GM12878 (cell line): ENCODE measurements around the gene HMGN1. TPM values are rescaled to one million over a fixed set of nuclear protein-coding genes. Genes with fewer than 3 reads are reported as not detected.

Experiments
- ATAC-seq: fragments of 200-7000 bp; cut with Tn5 transposase; 3 replicates; pipeline ENCODE4 v1.9.1; 2020; ENCODE audit warnings: mild to moderate bottlenecking, moderate library complexity
- Bru-seq: library from RNA; stranded (reverse); fragments of 400-500 nt; gene quantifications from one replicate; lab custom pipeline; 2021; lab: Mats Ljungman, UMichigan
- BruChase-seq, 2 experiments: library from RNA; stranded (reverse); fragments of 400-500 nt; gene quantifications; one replicate each; lab custom pipeline; 2021; lab: Mats Ljungman, UMichigan
- BruUV-seq: library from RNA; stranded (reverse); fragments of 400-500 nt; replicated peaks from 2 replicates; lab custom pipeline; 2021; lab: Mats Ljungman, UMichigan
- CTCF ChIA-PET: fragments of 300-600 bp; sonication (Branson Sonifier 250); formaldehyde crosslinking; extraction: SDS; loops from one replicate; lab custom pipeline; 2021; ENCODE audit warnings: inconsistent platforms; lab: Yijun Ruan, JAX
- POLR2A ChIA-PET: fragments of 350-600 bp; formaldehyde crosslinking; extraction: SDS; loops from one replicate; lab custom pipeline; 2021; ENCODE audit warnings: inconsistent platforms; lab: Charles Lee
- RAD21 ChIA-PET: fragments of 300-600 bp; sonication (Branson Sonifier 250); formaldehyde crosslinking; loops from one replicate; lab custom pipeline; 2023; ENCODE audit warnings: antibody characterized with exemption; ENCODE audit not compliant: unreplicated experiment; lab: Charles Lee
- SMC1A ChIA-PET: fragments of 300-600 bp; sonication (Branson Sonifier 250); formaldehyde crosslinking; loops from one replicate; lab custom pipeline; 2023; ENCODE audit not compliant: unreplicated experiment, uncharacterized antibody; lab: Charles Lee
- DNase-seq: peaks from one replicate; pipeline ENCODE4 v3.0.0-alpha.2; 2011; ENCODE audit warnings: low read depth, low spot score
- FAIRE-seq: peaks from 3 replicates; lab custom pipeline; 2011; peaks lifted over from hg19 to GRCh38; lab: Jason Lieb, UNC
- H2AFZ ChIP-seq: 2 replicates; pipeline ENCODE4 v1.6.0; 2011; ENCODE audit warnings: low read depth, low read length, control low read depth; ENCODE audit not compliant: control insufficient read depth
- H3K27ac ChIP-seq: 2 replicates; pipeline ENCODE4 v1.5.1; 2011; ENCODE audit warnings: control low read depth; ENCODE audit not compliant: control insufficient read depth, insufficient read depth
- H3K27me3 ChIP-seq, 2 experiments: replicated peaks in 1 of 2; 2 replicates each; pipeline versions ENCODE4 v1.6.0 to v1.6.1; 2011; ENCODE audit warnings: low read length in 1 of 2; ENCODE audit not compliant: control insufficient read depth in 2 of 2, insufficient read depth in 2 of 2
- H3K36me3 ChIP-seq, 2 experiments: 2 replicates each; pipeline ENCODE4 v1.5.1; 2011; ENCODE audit warnings: low read length in 1 of 2; ENCODE audit not compliant: control insufficient read depth in 2 of 2, insufficient read depth in 2 of 2
- H3K4me1 ChIP-seq: 2 replicates; pipeline ENCODE4 v1.6.1; 2011; ENCODE audit warnings: mild to moderate bottlenecking, low read length, moderate library complexity, mixed read lengths; ENCODE audit not compliant: control insufficient read depth, insufficient read depth
- H3K4me2 ChIP-seq: 2 replicates; pipeline ENCODE4 v1.6.0; 2011; ENCODE audit warnings: control low read depth; ENCODE audit not compliant: control insufficient read depth, insufficient read depth
- H3K4me3 ChIP-seq: fragments of 200-600 bp; sonication (generic); 2 replicates; pipeline ENCODE4 v1.5.1; 2016
- H3K79me2 ChIP-seq: 2 replicates; pipeline ENCODE4 v1.6.0; 2011; ENCODE audit warnings: low read length; ENCODE audit not compliant: control insufficient read depth, insufficient read depth
- H3K9ac ChIP-seq: 2 replicates; pipeline ENCODE4 v1.8.0; 2011; ENCODE audit warnings: low read length, control low read depth, mixed read lengths; ENCODE audit not compliant: control insufficient read depth, insufficient read depth
- H3K9me3 ChIP-seq: replicated peaks from 3 replicates; pipeline ENCODE4 v1.5.1; 2011; ENCODE audit warnings: mild to moderate bottlenecking, low read length; ENCODE audit not compliant: control insufficient read depth, insufficient read depth
- H4K20me1 ChIP-seq: 2 replicates; pipeline ENCODE4 v1.6.0; 2011; ENCODE audit not compliant: control insufficient read depth, insufficient read depth
- BMI1 ChIP-seq: fragments of 450-650 bp; IDR thresholded peaks from 2 replicates; pipeline ENCODE4 v1.6.1; 2016; ENCODE audit warnings: mild to moderate bottlenecking, moderate library complexity, borderline replicate concordance
- CHD2 ChIP-seq: IDR thresholded peaks from 2 replicates; pipeline ENCODE4 v1.6.1; 2011; ENCODE audit warnings: low read depth, low read length, improper control_type of control experiment, borderline replicate concordance
- NR2C1 ChIP-seq: fragments of 450-650 bp; IDR thresholded peaks from 2 replicates; pipeline ENCODE4 v1.6.1; 2017; ENCODE audit warnings: antibody characterized with exemption, mild to moderate bottlenecking, moderate library complexity
- POU2F2 ChIP-seq: IDR thresholded peaks from 3 replicates; pipeline ENCODE4 v1.6.1; 2011; ENCODE audit warnings: low read depth, mild to moderate bottlenecking, low read length, borderline replicate concordance
- RELB ChIP-seq: fragments of 450-650 bp; IDR thresholded peaks from 2 replicates; pipeline ENCODE4 v1.6.1; 2017; ENCODE audit warnings: low read depth, mild to moderate bottlenecking, moderate library complexity
- SKIL ChIP-seq: fragments of 450-650 bp; IDR thresholded peaks from 2 replicates; pipeline ENCODE4 v1.6.1; 2017; ENCODE audit warnings: mild to moderate bottlenecking, low read depth, inconsistent platforms; ENCODE audit not compliant: poor library complexity, severe bottlenecking
- WGBS: methylation state at CpG from one replicate; pipeline ENCODE4 v1.1.6; 2016; ENCODE audit warnings: low lambda C conversion rate; ENCODE audit not compliant: insufficient replicate concordance, insufficient coverage; ENCODE audit errors: missing lambda C conversion rate; 5-methylcytosine and 5-hydroxymethylcytosine counted together
- in situ Hi-C: fragments of 300-500 bp; cut with MboI; formaldehyde crosslinking; loops from 9 replicates; pipeline ENCODE4 v1.14.3; 2018; ENCODE audit warnings: mixed read lengths
- intact Hi-C: fragments of 100-400 bp; cut with micrococcal nuclease; formaldehyde crosslinking; loops from one replicate; pipeline ENCODE4 v1.14.2; 2022; ENCODE audit not compliant: unreplicated experiment
- long read RNA-seq, 2 experiments: library from polyadenylated mRNA; unstranded; transcript quantifications; one replicate each; pipeline ENCODE4 v2.0.0, GENCODE V29; 2019 to 2020
- polyA minus RNA-seq, 3 experiments: library from RNA; depleted of rRNA, polyadenylated mRNA; stranded (reverse); fragments of >200 nt; gene quantifications; 2 replicates each; pipeline ENCODE4 v1.2.3, GENCODE V29; 2011
- polyA plus RNA-seq, 11 experiments: library from polyadenylated mRNA; depleted of rRNA in 4 of 11; unstranded in 6 of 11; stranded (reverse) in 5 of 11; fragments of >200 nt; fragmentation: Nextera tagmentation in 4 of 11; fragmentation: Illumina TruSeq in 1 of 11; extraction: Ambion mirVana in 4 of 11; extraction: Trizol in 1 of 11; gene quantifications; 1 replicate in 1 of 11; 2 replicates in 10 of 11; pipeline versions ENCODE4 v1.2.1 to v1.2.3, GENCODE V29; 2011 to 2016; ENCODE audit warnings: inconsistent platforms in 2 of 11, missing spikeins in 2 of 11, low read depth in 1 of 11
- total RNA-seq, 4 experiments: library from RNA; depleted of rRNA in 3 of 4; stranded (reverse); fragments of >200 nt in 3 of 4; fragmentation: Illumina TruSeq in 1 of 4; extraction: Trizol in 1 of 4; gene quantifications; 2 replicates each; pipeline versions ENCODE4 v1.2.1 to v1.2.3, GENCODE V29; 2013 to 2021
- TF ChIP-seq, protein P1 (sequence below): fragments of 150-350 bp; IDR thresholded peaks from 2 replicates; pipeline ENCODE4 v1.6.1; 2016; ENCODE audit warnings: low read depth, low read length

Gene HMGN1, protein sequence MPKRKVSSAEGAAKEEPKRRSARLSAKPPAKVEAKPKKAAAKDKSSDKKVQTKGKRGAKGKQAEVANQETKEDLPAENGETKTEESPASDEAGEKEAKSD
- 120 and 129 TPM in 2 replicates for total RNA-seq (2013; cell fraction: nucleolus; rRNA removed)
- total RNA-seq (2014; rRNA removed) (291 and 361 TPM in 2 replicates), total RNA-seq (2014; rRNA removed; fragmentation: Illumina TruSeq; extraction: Trizol) (387 and 399 TPM in 2 replicates), total RNA-seq (2021) (402 and 405 TPM in 2 replicates), polyA plus RNA-seq (2011; rRNA removed) (405 and 664 TPM in 2 replicates), polyA plus RNA-seq (2014; fragmentation: Illumina TruSeq; extraction: Trizol) (394 and 537 TPM in 2 replicates), polyA plus RNA-seq (2014; fragmentation: Nextera tagmentation; extraction: Ambion mirVana) (100 to 1,000 TPM; 120 to 352 TPM), polyA plus RNA-seq (2014; rRNA removed) (338 and 391 TPM in 2 replicates), polyA plus RNA-seq (2016; fragmentation: Nextera tagmentation; extraction: Ambion mirVana) (100 to 1,000 TPM; 734 to 798 TPM), polyA minus RNA-seq (2011; rRNA and poly(A)+ RNA removed) (71.1 and 104 TPM in 2 replicates), Bru-seq, nascent RNA (percentile 98 among the genes with signal in this experiment), BruChase-seq, experiment 1, labeled RNA remaining after a 6-hour chase (percentile 99 among the genes with signal in this experiment), BruChase-seq, experiment 2, labeled RNA remaining after a 2-hour chase (percentile 99 among the genes with signal in this experiment)
- polyA plus RNA-seq (2011; ENCODE audit: low read depth), result 186 TPM
- polyA plus RNA-seq (2011; cell fraction: cytosol; rRNA removed), result 134 and 136 TPM in 2 replicates
- 237 and 268 TPM in 2 replicates for polyA plus RNA-seq (2011; cell fraction: nucleus; rRNA removed)
- 278 and 290 TPM in 2 replicates for polyA plus RNA-seq (2012)
- 59.6 and 68.7 TPM in 2 replicates for polyA minus RNA-seq (2011; cell fraction: cytosol; rRNA and poly(A)+ RNA removed)
- 45.6 and 55.5 TPM in 2 replicates for polyA minus RNA-seq (2011; cell fraction: nucleus; rRNA and poly(A)+ RNA removed)
- long read RNA-seq, experiment 1, transcript HMGN1-204 (6 exons, 1,383 nt), result major isoform, 369 of 414 reads
- long read RNA-seq, experiment 1, partial matches to known transcripts, result 10 of 414 reads
- long read RNA-seq, experiment 1, other reads (novel, unspliced or antisense), result 28 of 414 reads
- long read RNA-seq, experiment 2, transcript HMGN1-201 (7 exons, 1,303 nt), result minor isoform, 20 of 2,288 reads
- long read RNA-seq, experiment 2, transcript HMGN1-205 (7 exons, 850 nt), result minor isoform, 13 of 2,288 reads
- long read RNA-seq, experiment 2, transcript HMGN1-204 (6 exons, 1,383 nt), result major isoform, 2,025 of 2,288 reads
- long read RNA-seq, experiment 2, transcript HMGN1-207 (7 exons, 1,045 nt), result minor isoform, 22 of 2,288 reads
- long read RNA-seq, experiment 2, partial matches to known transcripts, result 82 of 2,288 reads
- long read RNA-seq, experiment 2, other reads (novel, unspliced or antisense), result 109 of 2,288 reads

GRCh38 chr21:39348355-39349210 lies at the start of gene HMGN1:
HMGN1 (minus strand) TSS chr21:39349088; CDS start chr21:39348917, 171 bp downstream.
- no TSS peak for BruUV-seq
- peak; percentile 21; the same call in 1 of the 2 replicates for TF ChIP-seq NR2C1
- no peak for TF ChIP-seq CHD2
- TF ChIP-seq SKIL, result no peak
- peak; percentile 49; the same call in 2 of the 3 replicates for TF ChIP-seq POU2F2
- no peak for TF ChIP-seq RELB
- no peak for TF ChIP-seq BMI1
- TF ChIP-seq, protein P1, sequence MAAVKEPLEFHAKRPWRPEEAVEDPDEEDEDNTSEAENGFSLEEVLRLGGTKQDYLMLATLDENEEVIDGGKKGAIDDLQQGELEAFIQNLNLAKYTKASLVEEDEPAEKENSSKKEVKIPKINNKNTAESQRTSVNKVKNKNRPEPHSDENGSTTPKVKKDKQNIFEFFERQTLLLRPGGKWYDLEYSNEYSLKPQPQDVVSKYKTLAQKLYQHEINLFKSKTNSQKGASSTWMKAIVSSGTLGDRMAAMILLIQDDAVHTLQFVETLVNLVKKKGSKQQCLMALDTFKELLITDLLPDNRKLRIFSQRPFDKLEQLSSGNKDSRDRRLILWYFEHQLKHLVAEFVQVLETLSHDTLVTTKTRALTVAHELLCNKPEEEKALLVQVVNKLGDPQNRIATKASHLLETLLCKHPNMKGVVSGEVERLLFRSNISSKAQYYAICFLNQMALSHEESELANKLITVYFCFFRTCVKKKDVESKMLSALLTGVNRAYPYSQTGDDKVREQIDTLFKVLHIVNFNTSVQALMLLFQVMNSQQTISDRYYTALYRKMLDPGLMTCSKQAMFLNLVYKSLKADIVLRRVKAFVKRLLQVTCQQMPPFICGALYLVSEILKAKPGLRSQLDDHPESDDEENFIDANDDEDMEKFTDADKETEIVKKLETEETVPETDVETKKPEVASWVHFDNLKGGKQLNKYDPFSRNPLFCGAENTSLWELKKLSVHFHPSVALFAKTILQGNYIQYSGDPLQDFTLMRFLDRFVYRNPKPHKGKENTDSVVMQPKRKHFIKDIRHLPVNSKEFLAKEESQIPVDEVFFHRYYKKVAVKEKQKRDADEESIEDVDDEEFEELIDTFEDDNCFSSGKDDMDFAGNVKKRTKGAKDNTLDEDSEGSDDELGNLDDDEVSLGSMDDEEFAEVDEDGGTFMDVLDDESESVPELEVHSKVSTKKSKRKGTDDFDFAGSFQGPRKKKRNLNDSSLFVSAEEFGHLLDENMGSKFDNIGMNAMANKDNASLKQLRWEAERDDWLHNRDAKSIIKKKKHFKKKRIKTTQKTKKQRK, result no peak

More at GRCh38 chr21:39348355-39349210, at the start of gene HMGN1:
- no peaks in the 10 kb centered on the region for H3K9me3 ChIP-seq
- H2AFZ ChIP-seq, result peak within 1 kb of the TSS; percentile 93
- ATAC-seq, result peak; percentile 51
- WGBS, result under 1% methylated on average over 41 of the region's 116 CpGs
- no peak for FAIRE-seq
- POLR2A ChIA-PET, result interaction anchor here (0.5 to 3.2 kb wide), 10 partner anchors 15 to 165 kb away, joined by 3 to 12 read pairs (median 4); partner anchors contain the start of genes BRWD1 and PSMG1
- H3K9ac ChIP-seq, result peak within 1 kb of the TSS; percentile 93
- H3K79me2 ChIP-seq, result peaks cover 36% of the 10 kb centered on the region
- RAD21 ChIA-PET, result interaction anchor here (0.7 to 1.4 kb wide), 4 partner anchors 31 to 38 kb away, joined by 3 read pairs; a partner anchor contains a TSS
- CTCF ChIA-PET, result interaction anchor here (1.2 to 3.8 kb wide), 3 partner anchors 37 to 93 kb away, joined by 6 to 24 read pairs (median 15); no protein-coding TSS in a partner anchor
- peak within 1 kb of the TSS; percentile 88 for H3K27ac ChIP-seq
- DNase-seq, result peak; percentile 24
- peak within 1 kb of the TSS; percentile 91 for H3K4me3 ChIP-seq
- 0 out of 2 replicates have a peak, but pooled peaks cover 3% of the 10 kb centered on the region for H3K4me1 ChIP-seq
- H3K4me2 ChIP-seq, result peak within 1 kb of the TSS; percentile 82
- H4K20me1 ChIP-seq, result no peaks in the 10 kb centered on the region
- H3K36me3 ChIP-seq, result peaks cover 0 to 17% of the 10 kb centered on the region in 2 experiments; a peak in 3 of 4 replicates
- SMC1A ChIA-PET, result interaction anchor here (0.6 to 1.2 kb wide), 3 partner anchors 39 to 314 kb away, joined by 3 to 4 read pairs (median 3); no protein-coding TSS in a partner anchor
- no peaks in the 10 kb centered on the region for H3K27me3 ChIP-seq
- in situ Hi-C loops (no loop called here), intact Hi-C loops (loop anchor here (2.0 kb wide), 3 partner anchors 32 to 40 kb away; partner anchors contain the start of gene BRWD1)
